ENCODE data around the gene RNU11.
"Not testable (repeated sequence)": the region's sequence is repeated elsewhere in the genome, so short reads cannot be mapped to it uniquely, and the experiment has no call there.

Gene RNU11

DNA sequence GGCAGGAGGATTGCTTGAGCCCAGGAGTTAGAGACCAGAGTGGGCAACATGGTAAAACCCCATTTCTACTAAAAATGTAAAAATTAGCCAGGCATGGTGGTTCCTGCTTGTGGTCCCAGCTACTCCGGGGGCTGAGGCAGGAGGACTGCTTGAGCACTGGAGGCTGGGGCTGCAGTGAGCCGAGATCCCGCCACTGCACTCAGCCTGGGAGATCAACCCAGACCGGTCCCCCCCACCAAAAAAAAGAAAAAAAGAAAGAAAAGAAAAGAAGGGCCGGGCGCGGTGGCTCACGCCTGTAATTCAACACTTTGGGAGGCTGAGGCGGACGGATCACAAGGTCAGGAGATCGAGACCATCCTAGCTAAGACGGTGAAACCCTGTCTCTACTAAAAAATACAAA, 18.4 kb downstream of the RNU11 start:
- Histone ChIP-seq H4K8ac (ENCODE audit: low read depth, low read length) (no peak overlapping the region), H3K79me2 (ENCODE audit: control insufficient read depth, insufficient read depth, low read length) (peaks cover 12% of the 10 kb centered on the region), H3K27me3 (ENCODE audit: insufficient read depth, low read length, poor library complexity) (no peaks in the 10 kb centered on the region), H3K4ac (ENCODE audit: low read depth, low read length) (no peak overlapping the region), H3K4me2 (ENCODE audit: low read length) (no peak overlapping the region), H2BK5ac (ENCODE audit: low read length) (no peak overlapping the region), H3K36me3 (ENCODE audit: control insufficient read depth, insufficient read depth, low read length) (no peaks in the 10 kb centered on the region), H3K4me3 (ENCODE audit: low read length) (no peak overlapping the region), H4K5ac (ENCODE audit: low read length) (no peak overlapping the region), H3K4me1 (ENCODE audit: control insufficient read depth, low read depth, low read length) (peaks cover 3% of the 10 kb centered on the region), H3K79me1 (ENCODE audit: low read length) (no peaks in the 10 kb centered on the region), H3K56ac (ENCODE audit: low read length) (no peak overlapping the region), H2BK15ac (replicated peaks; ENCODE audit: low read depth) (no peak overlapping the region), H2AK5ac (ENCODE audit: low read length) (no peak overlapping the region), H3K18ac (ENCODE audit: low read length) (no peak overlapping the region), H3K23ac (ENCODE audit: low read length) (no peak overlapping the region), H3K27ac (ENCODE audit: low read depth, low read length) (no peak overlapping the region), H2BK120ac (ENCODE audit: low read depth, low read length) (no peak overlapping the region), H3K9ac (ENCODE audit: low read length) (no peak overlapping the region)
- DNase-seq: no peak
- no CpG with 5 or more reads among the region's 12 CpGs for WGBS (ENCODE audit: extremely low coverage, insufficient coverage, low lambda C conversion rate)

DNA sequence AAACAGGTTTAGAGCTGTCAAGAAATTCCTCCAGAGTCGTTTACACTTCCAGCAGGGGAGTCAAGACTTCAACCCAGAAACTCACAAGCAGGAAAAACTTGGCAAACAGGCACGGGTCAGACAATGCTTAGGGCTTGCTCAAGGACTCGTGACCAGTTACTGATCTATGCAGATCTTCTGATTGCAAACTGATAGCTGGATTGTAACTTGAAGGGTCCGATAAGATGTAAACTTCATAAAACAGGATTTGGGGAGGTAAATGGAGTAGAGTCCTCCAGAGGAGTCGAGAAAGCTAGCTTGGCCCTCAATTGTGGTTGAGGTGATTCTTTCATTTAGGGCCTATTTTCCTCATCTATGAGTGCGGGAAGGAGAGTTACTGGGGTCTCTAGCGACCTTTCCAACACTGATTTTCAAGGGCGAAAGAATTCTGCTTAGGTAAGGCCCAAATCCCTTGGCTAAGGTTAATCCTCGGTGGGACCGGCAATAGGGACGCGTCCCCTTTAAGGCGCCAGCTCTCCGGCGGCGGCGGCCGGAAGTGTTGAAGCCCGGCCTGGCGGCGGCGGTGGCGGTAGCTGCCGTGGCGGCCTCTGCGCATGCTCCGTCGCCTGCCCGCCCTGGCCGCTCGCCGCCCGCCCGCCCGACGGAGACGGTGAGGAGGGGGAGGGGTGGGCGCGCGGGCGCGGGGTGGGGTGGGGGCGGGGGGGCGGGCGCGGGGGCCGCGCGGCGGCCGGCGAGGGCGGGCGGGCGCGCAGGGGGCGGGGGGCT, 20.0 kb downstream of the RNU11 start, which contains the start of gene GMEB1:
Gene GMEB1, plus strand, starts transcription at position 594 of the 765 bp plus-strand sequence. CDS start 14,829 bp downstream, outside the sequence.
- no CpG with 5 or more reads among the region's 57 CpGs for WGBS (ENCODE audit: extremely low coverage, insufficient coverage, low lambda C conversion rate)
- Histone ChIP-seq H4K5ac (ENCODE audit: low read length) (no peak within 1 kb of the TSS), H2AK5ac (ENCODE audit: low read length) (no peak within 1 kb of the TSS), H3K27me3 (ENCODE audit: insufficient read depth, low read length, poor library complexity) (no peaks in the 10 kb centered on the region), H3K4me2 (ENCODE audit: low read length) (peak within 1 kb of the TSS; percentile 93), H2BK5ac (ENCODE audit: low read length) (peak within 1 kb of the TSS; percentile 93), H3K4ac (ENCODE audit: low read depth, low read length) (peak within 1 kb of the TSS; percentile 99), H2BK120ac (ENCODE audit: low read depth, low read length) (peak within 1 kb of the TSS; percentile 99), H3K27ac (ENCODE audit: low read depth, low read length) (peak within 1 kb of the TSS; percentile 100), H3K4me3 (ENCODE audit: low read length) (peak within 1 kb of the TSS; percentile 84), H3K9ac (ENCODE audit: low read length) (peak within 1 kb of the TSS; percentile 95), H3K36me3 (ENCODE audit: control insufficient read depth, insufficient read depth, low read length) (no peaks in the 10 kb centered on the region), H3K23ac (ENCODE audit: low read length) (peak within 1 kb of the TSS; percentile 20), H3K4me1 (ENCODE audit: control insufficient read depth, low read depth, low read length) (peaks cover 3% of the 10 kb centered on the region), H4K8ac (ENCODE audit: low read depth, low read length) (peak within 1 kb of the TSS; percentile 97), H2BK15ac (replicated peaks; ENCODE audit: low read depth) (peak within 1 kb of the TSS; percentile 8), H3K79me1 (ENCODE audit: low read length) (no peaks in the 10 kb centered on the region), H3K79me2 (ENCODE audit: control insufficient read depth, insufficient read depth, low read length) (peaks cover 12% of the 10 kb centered on the region), H3K56ac (ENCODE audit: low read length) (peak within 1 kb of the TSS; percentile 95), H3K18ac (ENCODE audit: low read length) (peak within 1 kb of the TSS; percentile 100)
- peak; percentile 96 for DNase-seq

DNA sequence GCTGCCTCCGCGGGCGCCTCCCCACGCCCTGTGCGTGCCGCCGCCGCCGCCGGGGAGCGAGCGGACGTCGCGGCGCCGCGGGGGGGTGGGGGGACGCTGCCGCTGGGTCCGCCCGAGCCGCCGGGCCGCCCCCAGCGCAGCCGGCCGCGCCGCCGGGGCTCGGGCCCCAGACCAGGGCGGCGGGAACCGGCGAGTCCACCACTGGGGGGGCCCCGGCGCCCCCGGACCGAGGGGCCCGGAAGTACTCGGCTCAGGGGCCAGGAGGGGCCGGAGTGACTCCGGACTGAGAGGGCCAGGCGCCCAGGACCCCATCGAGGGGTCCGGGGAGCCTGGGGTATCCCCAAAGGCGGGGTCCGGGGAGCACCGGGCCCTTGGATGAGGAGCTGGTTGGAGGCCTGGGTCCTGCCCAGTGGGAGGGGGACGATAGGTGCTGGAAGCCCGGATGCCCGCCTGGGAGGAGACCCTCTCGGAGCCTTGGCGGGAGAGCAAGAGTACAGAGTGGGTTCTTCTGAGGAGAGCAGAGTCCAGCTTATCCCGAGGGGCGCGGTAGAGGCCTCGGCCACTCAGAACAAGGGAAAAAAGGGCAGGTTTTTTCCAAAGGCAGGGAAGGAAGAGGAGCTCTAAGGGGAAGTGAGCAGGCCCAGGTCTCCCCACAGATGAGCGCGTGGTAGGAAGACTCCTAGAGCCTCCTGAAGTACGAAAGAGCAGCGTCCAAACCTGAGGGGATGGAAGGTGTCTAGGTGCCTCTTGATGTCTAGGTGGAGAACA, 20.7 kb downstream of the RNU11 start:
- DNase-seq: peak; percentile 66
- Histone ChIP-seq H4K8ac (ENCODE audit: low read depth, low read length) (peak overlapping the region; percentile 97), H3K4me2 (ENCODE audit: low read length) (peak overlapping the region; percentile 86), H2AK5ac (ENCODE audit: low read length) (no peak overlapping the region), H3K79me1 (ENCODE audit: low read length) (no peaks in the 10 kb centered on the region), H3K4me3 (ENCODE audit: low read length) (peak overlapping the region; percentile 84), H3K4me1 (ENCODE audit: control insufficient read depth, low read depth, low read length) (peaks cover 3% of the 10 kb centered on the region), H3K56ac (ENCODE audit: low read length) (peak overlapping the region; percentile 95), H3K36me3 (ENCODE audit: control insufficient read depth, insufficient read depth, low read length) (no peaks in the 10 kb centered on the region), H3K27ac (ENCODE audit: low read depth, low read length) (peak overlapping the region; percentile 100), H3K79me2 (ENCODE audit: control insufficient read depth, insufficient read depth, low read length) (peaks cover 12% of the 10 kb centered on the region), H3K18ac (ENCODE audit: low read length) (peak overlapping the region; percentile 100), H3K9ac (ENCODE audit: low read length) (peak overlapping the region; percentile 95), H3K27me3 (ENCODE audit: insufficient read depth, low read length, poor library complexity) (no peaks in the 10 kb centered on the region), H2BK5ac (ENCODE audit: low read length) (peak overlapping the region; percentile 5), H3K23ac (ENCODE audit: low read length) (peak overlapping the region; percentile 20), H2BK120ac (ENCODE audit: low read depth, low read length) (peak overlapping the region; percentile 99), H2BK15ac (replicated peaks; ENCODE audit: low read depth) (peak overlapping the region; percentile 8), H3K4ac (ENCODE audit: low read depth, low read length) (peak overlapping the region; percentile 99), H4K5ac (ENCODE audit: low read length) (no peak overlapping the region)
- WGBS (ENCODE audit: extremely low coverage, insufficient coverage, low lambda C conversion rate): no CpG with 5 or more reads among the region's 63 CpGs

DNA sequence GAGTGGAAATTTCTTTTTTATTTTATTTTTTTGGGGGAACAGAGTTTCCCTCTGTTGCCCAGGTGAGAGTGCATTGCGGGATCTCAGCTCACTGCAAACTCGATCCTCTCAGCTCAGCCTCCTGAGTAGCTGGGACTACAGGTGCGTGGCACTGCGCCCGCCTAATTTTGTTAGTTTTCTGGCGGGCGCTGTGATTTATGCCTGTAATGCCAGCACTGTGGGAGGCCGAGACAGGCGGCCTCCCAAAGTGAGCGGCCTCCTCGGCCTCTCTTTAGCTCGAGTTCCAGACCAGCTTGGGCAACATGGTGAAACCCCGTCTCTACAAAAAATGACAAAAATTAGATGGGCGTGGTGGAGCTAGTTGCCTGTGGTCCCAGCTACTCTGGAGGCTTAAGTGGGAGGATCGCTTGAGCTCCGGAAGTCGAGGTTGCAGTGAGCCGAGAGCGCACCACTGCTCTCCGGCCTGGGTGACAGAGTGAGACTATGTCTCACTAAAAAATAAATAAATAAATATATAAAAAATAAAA, 22.9 kb downstream of the RNU11 start:
- H3K4ac ChIP-seq (ENCODE audit: low read depth, low read length): no peak overlapping the region

DNA sequence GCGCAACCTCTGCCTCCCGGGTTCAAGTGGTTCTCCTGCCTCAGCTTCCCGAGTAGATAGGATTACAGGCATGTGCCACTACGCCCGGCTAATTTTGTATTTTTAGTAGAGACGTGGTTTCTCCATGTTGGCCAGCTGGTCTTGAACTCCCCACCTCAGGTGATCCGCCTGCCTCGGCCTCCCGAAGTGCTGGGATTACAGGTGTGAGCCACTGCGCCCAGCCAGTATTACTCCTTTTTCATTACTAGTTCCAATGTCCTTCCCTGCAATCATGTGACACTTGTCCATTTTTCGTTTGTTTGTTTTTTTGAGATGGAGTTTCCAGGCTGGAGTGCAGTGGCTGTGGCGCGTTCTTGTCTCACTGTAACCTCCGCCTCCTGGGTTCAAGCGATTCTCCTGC, 24.6 kb downstream of the RNU11 start:
- H3K56ac ChIP-seq (ENCODE audit: low read length); H2BK15ac ChIP-seq (replicated peaks; ENCODE audit: low read depth); H4K8ac ChIP-seq (ENCODE audit: low read depth, low read length); H3K4me1 ChIP-seq (ENCODE audit: control insufficient read depth, low read depth, low read length); H3K27me3 ChIP-seq (ENCODE audit: insufficient read depth, low read length, poor library complexity); H3K27ac ChIP-seq (ENCODE audit: low read depth, low read length); H2BK120ac ChIP-seq (ENCODE audit: low read depth, low read length); H2BK5ac ChIP-seq (ENCODE audit: low read length); H3K79me1 ChIP-seq (ENCODE audit: low read length); H4K5ac ChIP-seq (ENCODE audit: low read length); H3K4me3 ChIP-seq (ENCODE audit: low read length); H3K9ac ChIP-seq (ENCODE audit: low read length); H3K18ac ChIP-seq (ENCODE audit: low read length); H3K4ac ChIP-seq (ENCODE audit: low read depth, low read length); H3K36me3 ChIP-seq (ENCODE audit: control insufficient read depth, insufficient read depth, low read length); H3K4me2 ChIP-seq (ENCODE audit: low read length); DNase-seq; H3K23ac ChIP-seq (ENCODE audit: low read length); H2AK5ac ChIP-seq (ENCODE audit: low read length): not testable (repeated sequence)
- no CpG with 5 or more reads among the region's 15 CpGs for WGBS (ENCODE audit: extremely low coverage, insufficient coverage, low lambda C conversion rate)
- peaks cover 12% of the 10 kb centered on the region for H3K79me2 ChIP-seq (ENCODE audit: control insufficient read depth, insufficient read depth, low read length)

More for the DNA sequence above, 22.9 kb downstream of the RNU11 start:
- Histone ChIP-seq H3K56ac (ENCODE audit: low read length) (no peak overlapping the region), H3K27ac (ENCODE audit: low read depth, low read length) (no peak overlapping the region), H2BK5ac (ENCODE audit: low read length) (no peak overlapping the region), H3K18ac (ENCODE audit: low read length) (no peak overlapping the region), H3K4me1 (ENCODE audit: control insufficient read depth, low read depth, low read length) (peaks cover 3% of the 10 kb centered on the region), H3K79me1 (ENCODE audit: low read length) (no peaks in the 10 kb centered on the region), H3K4me3 (ENCODE audit: low read length) (no peak overlapping the region), H3K9ac (ENCODE audit: low read length) (no peak overlapping the region), H3K36me3 (ENCODE audit: control insufficient read depth, insufficient read depth, low read length) (no peaks in the 10 kb centered on the region), H2BK15ac (replicated peaks; ENCODE audit: low read depth) (no peak overlapping the region), H3K4me2 (ENCODE audit: low read length) (no peak overlapping the region), H4K8ac (ENCODE audit: low read depth, low read length) (no peak overlapping the region), H4K5ac (ENCODE audit: low read length) (no peak overlapping the region), H3K27me3 (ENCODE audit: insufficient read depth, low read length, poor library complexity) (no peaks in the 10 kb centered on the region), H3K23ac (ENCODE audit: low read length) (no peak overlapping the region), H2BK120ac (ENCODE audit: low read depth, low read length) (no peak overlapping the region), H2AK5ac (ENCODE audit: low read length) (no peak overlapping the region), H3K79me2 (ENCODE audit: control insufficient read depth, insufficient read depth, low read length) (peaks cover 12% of the 10 kb centered on the region)
- DNase-seq: no peak
- no CpG with 5 or more reads among the region's 20 CpGs for WGBS (ENCODE audit: extremely low coverage, insufficient coverage, low lambda C conversion rate)
